ENCODE data around the gene ADAM15.
A peak's percentile ranks its signal among the peaks of the same experiment; 100 is the strongest.

ADAM15 gene

DNA sequence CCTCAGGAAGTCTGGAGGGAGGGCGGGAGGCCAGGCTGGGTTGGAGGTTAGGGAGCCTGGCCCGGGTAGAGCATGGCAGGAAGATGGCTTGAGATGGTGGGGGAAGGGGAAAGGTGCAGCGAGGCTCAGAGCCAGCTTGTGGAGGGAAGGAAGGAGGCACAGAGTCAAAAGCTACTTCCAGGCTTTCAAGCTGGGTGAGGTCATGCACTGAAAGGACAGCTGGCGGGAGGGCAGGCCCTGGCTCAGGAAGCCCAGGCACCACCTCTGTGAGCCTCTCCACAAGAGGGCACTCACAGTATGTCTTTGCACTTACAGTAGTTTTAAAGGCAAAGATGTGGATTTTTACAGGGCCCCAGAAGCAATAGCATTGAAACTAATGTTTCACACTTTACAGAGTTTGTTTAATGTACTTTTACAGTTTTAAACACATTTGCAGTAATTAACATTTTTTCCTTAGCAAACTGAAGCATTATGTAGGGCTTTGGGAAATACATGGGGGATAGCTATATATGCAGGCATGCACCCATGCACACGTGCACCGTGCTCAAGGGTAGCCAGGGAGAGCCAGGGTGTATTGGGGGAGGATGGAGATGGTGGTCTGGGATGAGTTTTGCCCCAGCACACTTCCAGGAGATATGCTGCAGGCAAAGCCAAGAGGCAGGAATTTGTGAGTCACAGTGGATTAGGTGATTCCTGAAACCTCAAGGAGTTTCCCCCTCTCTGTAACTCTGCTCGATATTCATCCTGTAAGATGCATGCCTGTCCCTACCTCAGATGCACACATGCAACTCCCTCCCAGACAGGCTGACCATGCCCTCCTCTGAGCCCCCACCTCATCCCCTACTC lies 6.1 kb upstream of the ADAM15 start:
- Histone ChIP-seq H2AFZ (ENCODE audit: low read depth, low read length, severe bottlenecking) (no peak overlapping the region), H3K9me2 (replicated peaks; ENCODE audit: insufficient read depth, low read length) (no peaks in the 10 kb centered on the region), H3K79me2 (ENCODE audit: insufficient read depth, low read length) (no peaks in the 10 kb centered on the region), H3K9me3 (ENCODE audit: insufficient read depth, low read length) (no peaks in the 10 kb centered on the region), H3F3A (ENCODE audit: insufficient read depth) (no peaks in the 10 kb centered on the region), H3K4me2 (ENCODE audit: low read depth, low read length, poor library complexity, severe bottlenecking) (no peak overlapping the region), H3K36me3 (ENCODE audit: low read length) (no peaks in the 10 kb centered on the region), H3K9ac (ENCODE audit: low read length) (no peak overlapping the region), H3K27ac (ENCODE audit: low read depth, low read length) (no peak overlapping the region), H4K20me1 (ENCODE audit: low read depth, low read length) (no peaks in the 10 kb centered on the region), H3K27me3 (ENCODE audit: low read length) (no peaks in the 10 kb centered on the region), H3K4me3 (ENCODE audit: insufficient read depth, low read length, poor library complexity, severe bottlenecking) (no peak overlapping the region)
- no peak for TF ChIP-seq EZH2phosphoT487 (conservative IDR thresholded peaks at IDR 0.05; ENCODE audit: low read length)
- TF ChIP-seq, protein P1, sequence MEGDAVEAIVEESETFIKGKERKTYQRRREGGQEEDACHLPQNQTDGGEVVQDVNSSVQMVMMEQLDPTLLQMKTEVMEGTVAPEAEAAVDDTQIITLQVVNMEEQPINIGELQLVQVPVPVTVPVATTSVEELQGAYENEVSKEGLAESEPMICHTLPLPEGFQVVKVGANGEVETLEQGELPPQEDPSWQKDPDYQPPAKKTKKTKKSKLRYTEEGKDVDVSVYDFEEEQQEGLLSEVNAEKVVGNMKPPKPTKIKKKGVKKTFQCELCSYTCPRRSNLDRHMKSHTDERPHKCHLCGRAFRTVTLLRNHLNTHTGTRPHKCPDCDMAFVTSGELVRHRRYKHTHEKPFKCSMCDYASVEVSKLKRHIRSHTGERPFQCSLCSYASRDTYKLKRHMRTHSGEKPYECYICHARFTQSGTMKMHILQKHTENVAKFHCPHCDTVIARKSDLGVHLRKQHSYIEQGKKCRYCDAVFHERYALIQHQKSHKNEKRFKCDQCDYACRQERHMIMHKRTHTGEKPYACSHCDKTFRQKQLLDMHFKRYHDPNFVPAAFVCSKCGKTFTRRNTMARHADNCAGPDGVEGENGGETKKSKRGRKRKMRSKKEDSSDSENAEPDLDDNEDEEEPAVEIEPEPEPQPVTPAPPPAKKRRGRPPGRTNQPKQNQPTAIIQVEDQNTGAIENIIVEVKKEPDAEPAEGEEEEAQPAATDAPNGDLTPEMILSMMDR (IDR thresholded peaks at IDR 0.05; ENCODE audit: insufficient read depth, low read length, poor library complexity, severe bottlenecking): peak; percentile 62

DNA sequence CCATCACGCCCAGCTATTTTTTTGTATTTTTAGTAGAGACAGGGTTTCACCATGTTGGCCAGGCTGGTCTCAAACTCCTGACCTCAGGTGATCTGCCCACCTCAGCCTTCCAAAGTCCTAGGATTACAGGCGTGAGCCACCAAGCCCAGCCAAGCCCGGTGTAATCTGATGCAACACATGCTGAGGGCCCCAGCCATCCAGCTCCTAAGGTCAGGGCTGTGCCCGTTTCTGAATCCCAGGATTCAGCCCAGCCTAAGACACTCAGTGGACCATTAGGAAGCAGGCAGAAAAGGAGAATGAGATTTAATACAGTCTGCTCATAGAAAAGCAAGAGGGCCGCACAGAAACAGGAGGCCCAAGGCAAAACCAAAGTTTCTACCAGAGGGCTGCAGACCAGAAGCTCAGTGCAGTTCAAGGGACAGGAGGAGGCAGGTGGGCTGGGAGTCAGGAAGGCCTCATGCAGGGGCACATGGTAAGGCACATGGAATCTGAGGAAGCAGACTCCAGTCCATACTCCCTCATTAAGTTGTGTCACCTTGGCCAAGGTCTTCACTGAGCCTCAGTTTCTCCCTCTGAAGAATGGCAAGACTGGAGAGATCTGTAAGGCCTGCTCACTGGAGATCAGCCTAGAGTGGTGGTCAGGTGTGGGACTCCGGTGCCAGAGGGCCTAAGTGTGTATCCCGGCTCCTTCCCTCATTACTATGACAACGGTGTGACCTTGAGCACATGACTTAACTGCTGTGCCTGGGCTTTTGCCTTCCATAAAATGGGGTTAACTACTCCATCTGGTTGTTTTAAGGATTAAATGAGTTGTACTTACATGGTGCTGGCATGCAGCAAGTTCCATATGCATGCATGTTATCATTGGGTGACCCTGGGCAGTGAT lies 2.4 kb upstream of the ADAM15 start:
- H3K9me2 ChIP-seq (replicated peaks; ENCODE audit: insufficient read depth, low read length): no peaks in the 10 kb centered on the region
- H3K79me2 ChIP-seq (ENCODE audit: insufficient read depth, low read length): no peaks in the 10 kb centered on the region
- no peak overlapping the region for H2AFZ ChIP-seq (ENCODE audit: low read depth, low read length, severe bottlenecking)
- no peak overlapping the region for H3K4me3 ChIP-seq (ENCODE audit: insufficient read depth, low read length, poor library complexity, severe bottlenecking)
- TF ChIP-seq EZH2phosphoT487 (conservative IDR thresholded peaks at IDR 0.05; ENCODE audit: low read length): no peak
- TF ChIP-seq, protein P1 (IDR thresholded peaks at IDR 0.05; ENCODE audit: insufficient read depth, low read length, poor library complexity, severe bottlenecking): no peak
- no peak overlapping the region for H3K4me2 ChIP-seq (ENCODE audit: low read depth, low read length, poor library complexity, severe bottlenecking)
- H3F3A ChIP-seq (ENCODE audit: insufficient read depth): no peaks in the 10 kb centered on the region
- no peak overlapping the region for H3K27ac ChIP-seq (ENCODE audit: low read depth, low read length)
- H4K20me1 ChIP-seq (ENCODE audit: low read depth, low read length): no peaks in the 10 kb centered on the region; the same call in 1 of the 2 replicates
- H3K9ac ChIP-seq (ENCODE audit: low read length): no peak overlapping the region
- H3K36me3 ChIP-seq (ENCODE audit: low read length): no peaks in the 10 kb centered on the region
- H3K27me3 ChIP-seq (ENCODE audit: low read length): no peaks in the 10 kb centered on the region
- H3K9me3 ChIP-seq (ENCODE audit: insufficient read depth, low read length): no peaks in the 10 kb centered on the region

DNA sequence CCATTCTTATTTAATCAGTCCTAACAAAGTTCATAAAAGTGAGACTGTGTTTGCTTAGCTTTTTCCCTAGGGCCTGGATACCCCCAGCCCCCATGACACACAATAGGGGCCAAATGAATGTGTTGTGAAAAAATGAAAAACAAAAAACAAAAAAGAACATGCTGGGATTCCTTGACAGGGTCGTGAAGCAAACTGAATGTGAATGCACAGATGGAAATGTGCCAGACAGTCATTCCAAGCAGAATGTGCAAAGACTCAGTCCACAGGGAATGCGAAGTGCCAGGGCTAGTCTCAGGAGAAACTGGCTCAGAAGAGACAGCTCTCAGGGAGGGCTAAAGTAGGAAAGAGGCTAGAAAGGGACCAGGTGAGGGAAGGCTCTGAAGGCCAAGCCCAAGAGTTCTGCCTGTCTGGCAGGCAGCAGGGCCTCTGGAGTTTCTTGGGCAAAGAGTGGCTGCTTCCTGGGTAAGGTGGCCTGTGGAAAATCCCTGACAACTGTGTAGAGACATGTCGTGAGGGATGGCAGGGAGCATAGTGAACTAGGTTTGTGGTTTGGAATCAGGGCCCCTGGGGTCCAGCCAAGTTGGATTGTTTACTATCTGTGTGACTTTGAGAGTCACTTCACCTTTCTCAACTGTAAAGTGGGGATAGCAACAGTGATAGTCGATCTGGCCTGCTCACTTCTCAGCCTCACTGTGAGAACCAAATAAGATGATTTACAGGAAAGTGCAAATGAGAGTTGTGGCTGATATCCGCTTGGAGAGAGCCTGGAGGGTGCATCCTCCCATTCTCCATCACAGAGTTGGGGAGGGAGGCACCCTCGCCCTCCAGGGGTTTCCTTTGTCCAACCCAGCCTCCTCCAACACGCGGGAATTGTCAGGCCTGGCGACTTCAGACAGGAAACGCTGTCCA lies 1.2 kb upstream of the ADAM15 start:
- no peaks in the 10 kb centered on the region for H3F3A ChIP-seq (ENCODE audit: insufficient read depth)
- no peak for TF ChIP-seq EZH2phosphoT487 (conservative IDR thresholded peaks at IDR 0.05; ENCODE audit: low read length)
- TF ChIP-seq, protein P1 (IDR thresholded peaks at IDR 0.05; ENCODE audit: insufficient read depth, low read length, poor library complexity, severe bottlenecking): no peak
- H4K20me1 ChIP-seq (ENCODE audit: low read depth, low read length): no peaks in the 10 kb centered on the region; the same call in 1 of the 2 replicates
- H3K9me3 ChIP-seq (ENCODE audit: insufficient read depth, low read length): no peaks in the 10 kb centered on the region
- H2AFZ ChIP-seq (ENCODE audit: low read depth, low read length, severe bottlenecking): peak overlapping the region; percentile 87
- H3K4me3 ChIP-seq (ENCODE audit: insufficient read depth, low read length, poor library complexity, severe bottlenecking): no peak overlapping the region
- no peak overlapping the region for H3K27ac ChIP-seq (ENCODE audit: low read depth, low read length)
- no peaks in the 10 kb centered on the region for H3K36me3 ChIP-seq (ENCODE audit: low read length)
- H3K9me2 ChIP-seq (replicated peaks; ENCODE audit: insufficient read depth, low read length): no peaks in the 10 kb centered on the region
- H3K79me2 ChIP-seq (ENCODE audit: insufficient read depth, low read length): no peaks in the 10 kb centered on the region
- H3K4me2 ChIP-seq (ENCODE audit: low read depth, low read length, poor library complexity, severe bottlenecking): peak overlapping the region; percentile 72
- H3K27me3 ChIP-seq (ENCODE audit: low read length): no peaks in the 10 kb centered on the region
- peak overlapping the region; percentile 63; the same call in 1 of the 2 replicates for H3K9ac ChIP-seq (ENCODE audit: low read length)
